BJ (cell line): ENCODE data around the gene HNMT. TPM values are rescaled to one million over a fixed set of nuclear protein-coding genes. Genes with fewer than 3 reads are reported as not detected.
"Not testable (repeated sequence)": the region's sequence is repeated elsewhere in the genome, so short reads cannot be mapped to it uniquely, and the experiment has no call there.

Source experiments
- CTCF ChIA-PET: fragments of 350-600 bp; formaldehyde crosslinking; extraction: SDS; loops from one replicate; lab custom pipeline; 2021; ENCODE audit warnings: antibody characterized with exemption, inconsistent platforms; lab: Yijun Ruan, JAX
- POLR2A ChIA-PET: fragments of 300-600 bp; sonication (Branson Sonifier 250); formaldehyde crosslinking; extraction: SDS; loops from one replicate; lab custom pipeline; 2021; ENCODE audit warnings: antibody characterized with exemption; lab: Charles Lee
- DNase-seq: peaks from one replicate; pipeline ENCODE4 v3.0.0-alpha.2; 2011; ENCODE audit warnings: low read depth
- H3K27me3 ChIP-seq: 2 replicates; pipeline ENCODE4 v1.6.0; 2011; ENCODE audit warnings: low read length; ENCODE audit not compliant: control insufficient read depth, insufficient read depth
- H3K36me3 ChIP-seq: 2 replicates; pipeline ENCODE4 v1.5.1; 2011; ENCODE audit warnings: low read length; ENCODE audit not compliant: control insufficient read depth, insufficient read depth
- H3K4me3 ChIP-seq: 2 replicates; pipeline ENCODE4 v1.5.1; 2011; ENCODE audit warnings: low read depth, mild to moderate bottlenecking, control low read depth, low read length
- polyA plus RNA-seq: library from polyadenylated mRNA; depleted of rRNA; stranded (reverse); fragments of >200 nt; gene quantifications from 2 replicates; pipeline ENCODE4 v1.2.3, GENCODE V29; 2011
- TF ChIP-seq, protein P1 (sequence below): IDR thresholded peaks from 2 replicates; pipeline ENCODE4 v1.5.1; 2011; ENCODE audit warnings: low read depth, mild to moderate bottlenecking, control low read depth, inconsistent platforms, low read length, moderate library complexity; ENCODE audit not compliant: insufficient read depth

Gene HNMT
- polyA plus RNA-seq, 1 experiment, result 7.7 TPM

DNA sequence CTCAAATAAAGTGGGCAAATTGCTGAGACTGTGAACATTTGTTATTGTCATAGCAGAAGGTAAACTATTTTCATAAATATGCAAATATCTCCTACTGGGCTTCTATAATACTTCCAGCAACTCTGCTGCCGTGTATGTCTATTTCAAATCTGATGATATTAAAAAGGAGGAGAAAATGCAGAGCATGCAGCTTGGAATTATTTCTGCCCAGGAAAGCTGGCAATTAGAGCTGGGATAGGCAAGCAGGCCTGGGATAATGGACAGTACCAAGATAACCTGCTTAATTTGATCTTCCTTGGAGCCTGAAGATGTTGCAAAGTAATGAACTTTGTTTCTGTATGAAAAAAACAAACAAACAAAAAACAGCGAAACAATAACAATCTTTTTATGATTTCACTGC lies 72.8 kb downstream of the HNMT start:
- TF ChIP-seq, protein P1, sequence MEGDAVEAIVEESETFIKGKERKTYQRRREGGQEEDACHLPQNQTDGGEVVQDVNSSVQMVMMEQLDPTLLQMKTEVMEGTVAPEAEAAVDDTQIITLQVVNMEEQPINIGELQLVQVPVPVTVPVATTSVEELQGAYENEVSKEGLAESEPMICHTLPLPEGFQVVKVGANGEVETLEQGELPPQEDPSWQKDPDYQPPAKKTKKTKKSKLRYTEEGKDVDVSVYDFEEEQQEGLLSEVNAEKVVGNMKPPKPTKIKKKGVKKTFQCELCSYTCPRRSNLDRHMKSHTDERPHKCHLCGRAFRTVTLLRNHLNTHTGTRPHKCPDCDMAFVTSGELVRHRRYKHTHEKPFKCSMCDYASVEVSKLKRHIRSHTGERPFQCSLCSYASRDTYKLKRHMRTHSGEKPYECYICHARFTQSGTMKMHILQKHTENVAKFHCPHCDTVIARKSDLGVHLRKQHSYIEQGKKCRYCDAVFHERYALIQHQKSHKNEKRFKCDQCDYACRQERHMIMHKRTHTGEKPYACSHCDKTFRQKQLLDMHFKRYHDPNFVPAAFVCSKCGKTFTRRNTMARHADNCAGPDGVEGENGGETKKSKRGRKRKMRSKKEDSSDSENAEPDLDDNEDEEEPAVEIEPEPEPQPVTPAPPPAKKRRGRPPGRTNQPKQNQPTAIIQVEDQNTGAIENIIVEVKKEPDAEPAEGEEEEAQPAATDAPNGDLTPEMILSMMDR, result no peak
- CTCF ChIA-PET, result no interaction called here
- POLR2A ChIA-PET, result no interaction called here
- Histone ChIP-seq H3K27me3 (no peaks in the 10 kb centered on the region), H3K4me3 (no peak overlapping the region), H3K36me3 (no peaks in the 10 kb centered on the region)
- no peak for DNase-seq

DNA sequence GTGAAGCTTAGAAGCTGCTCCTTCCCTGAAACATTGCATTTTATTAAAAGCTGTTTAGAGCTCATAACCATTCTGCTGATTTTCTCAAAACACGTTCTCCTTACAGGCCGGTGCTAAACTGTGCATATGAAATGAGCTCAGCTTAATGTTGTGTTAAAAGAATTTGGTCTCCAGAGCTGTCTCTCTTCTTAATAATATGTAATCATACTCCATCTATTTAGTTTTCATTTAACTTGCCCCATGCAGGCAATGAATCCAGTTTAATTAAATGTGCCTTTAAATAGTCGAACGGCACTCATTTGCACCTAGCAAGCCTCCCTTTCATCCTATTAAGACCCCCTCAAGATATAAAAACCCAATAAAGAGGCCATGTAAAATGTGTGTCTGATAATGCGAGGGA lies 76.3 kb downstream of the HNMT start:
- H3K27me3 ChIP-seq, result no peaks in the 10 kb centered on the region
- H3K4me3 ChIP-seq, result no peak overlapping the region
- no peaks in the 10 kb centered on the region for H3K36me3 ChIP-seq
- DNase-seq, result no peak
- TF ChIP-seq, protein P1, result no peak
- CTCF ChIA-PET, result interaction anchor here (1.0 kb wide), 1 partner anchor 22 kb away, joined by 3 read pairs; no protein-coding TSS in a partner anchor
- POLR2A ChIA-PET, result no interaction called here

DNA sequence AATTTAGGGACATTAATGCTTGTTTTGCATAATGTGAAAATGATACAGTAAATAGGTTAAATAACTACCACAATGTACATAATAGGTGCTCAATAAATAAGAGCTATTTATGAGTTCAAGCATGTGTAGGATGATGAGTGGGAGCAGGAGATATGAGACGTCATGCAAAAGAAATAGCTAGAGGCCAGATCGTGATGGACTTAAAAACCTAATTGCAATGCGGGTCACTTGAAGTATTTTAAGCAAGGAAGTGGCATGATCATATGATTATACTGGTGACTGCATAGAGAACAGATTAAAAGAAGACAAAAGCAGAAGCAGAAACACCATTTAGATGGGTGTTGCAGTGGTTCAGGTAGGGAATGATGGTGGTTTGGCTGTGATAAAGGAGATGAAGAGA lies 78.0 kb downstream of the HNMT start:
- DNase-seq, result no peak
- Histone ChIP-seq H3K36me3 (no peaks in the 10 kb centered on the region), H3K4me3 (no peak overlapping the region), H3K27me3 (peaks cover 2% of the 10 kb centered on the region; the same call in 1 of the 2 replicates)
- POLR2A ChIA-PET, result no interaction called here
- CTCF ChIA-PET, result no interaction called here
- TF ChIP-seq, protein P1, result no peak

DNA sequence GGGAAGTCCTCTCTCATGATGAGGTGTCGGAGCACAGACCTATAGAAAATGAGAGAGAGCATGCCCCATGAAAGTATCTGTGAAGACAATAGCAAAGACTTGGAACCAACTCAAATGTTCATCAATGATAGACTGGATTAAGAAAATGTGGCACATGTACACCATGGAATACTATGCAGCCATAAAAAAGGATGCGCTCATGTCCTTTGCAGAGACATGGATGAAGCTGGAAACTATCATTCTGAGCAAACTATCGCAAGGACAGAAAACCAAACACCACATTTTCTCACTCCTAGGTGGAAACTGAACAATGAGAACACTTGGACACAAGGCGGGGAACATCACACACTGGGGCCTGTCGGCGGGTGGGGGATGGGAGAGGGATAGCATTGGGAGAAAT lies 79.3 kb downstream of the HNMT start:
- CTCF ChIA-PET, result interaction anchor here (1.4 kb wide), 1 partner anchor 12 kb away, joined by 3 read pairs; no protein-coding TSS in a partner anchor
- POLR2A ChIA-PET, result not testable (repeated sequence)

DNA sequence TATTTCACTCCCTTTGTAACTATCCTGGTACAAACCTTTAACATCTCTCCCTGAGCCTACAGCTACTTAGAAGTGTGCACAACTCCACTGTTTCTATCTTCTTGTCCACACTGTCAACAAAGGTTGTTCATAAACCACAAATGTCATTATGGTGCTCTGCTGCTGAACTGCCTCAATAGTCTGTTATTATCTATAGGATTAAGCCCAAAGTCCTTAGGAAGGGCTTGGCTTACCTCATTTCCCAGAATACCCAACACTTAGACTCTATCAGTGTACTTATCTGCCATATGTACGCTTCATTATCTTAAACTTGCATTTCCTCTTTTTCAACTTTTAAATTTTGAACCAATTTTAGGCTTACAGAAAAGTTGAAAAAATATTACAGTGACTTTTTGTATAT lies 94.2 kb downstream of the HNMT start:
- TF ChIP-seq, protein P1, result no peak
- no peak overlapping the region for H3K4me3 ChIP-seq
- H3K27me3 ChIP-seq, result no peaks in the 10 kb centered on the region
- H3K36me3 ChIP-seq, result no peaks in the 10 kb centered on the region
- ChIA-PET POLR2A (no interaction called here), CTCF (no interaction called here)
- no peak for DNase-seq

More for the DNA sequence above, 79.3 kb downstream of the HNMT start:
- H3K36me3 ChIP-seq, H3K27me3 ChIP-seq, DNase-seq, H3K4me3 ChIP-seq: not testable (repeated sequence)
